GM18909 (cell line): Measurements from ENCODE around the gene H19.

Experiments used
- ATAC-seq: cut with Tn5 transposase; IDR thresholded peaks from one replicate; pipeline ENCODE4 v1.9.1; 2021; ENCODE audit warnings: mild to moderate bottlenecking; ENCODE audit not compliant: unreplicated experiment, poor library complexity

H19 gene

GRCh38 chr11:1987024-1987423 is 10.6 kb downstream of the H19 start:
- ATAC-seq: no peak

GRCh38 chr11:1983601-1983961 is 14.1 kb downstream of the H19 start:
- ATAC-seq: no peak

DNA sequence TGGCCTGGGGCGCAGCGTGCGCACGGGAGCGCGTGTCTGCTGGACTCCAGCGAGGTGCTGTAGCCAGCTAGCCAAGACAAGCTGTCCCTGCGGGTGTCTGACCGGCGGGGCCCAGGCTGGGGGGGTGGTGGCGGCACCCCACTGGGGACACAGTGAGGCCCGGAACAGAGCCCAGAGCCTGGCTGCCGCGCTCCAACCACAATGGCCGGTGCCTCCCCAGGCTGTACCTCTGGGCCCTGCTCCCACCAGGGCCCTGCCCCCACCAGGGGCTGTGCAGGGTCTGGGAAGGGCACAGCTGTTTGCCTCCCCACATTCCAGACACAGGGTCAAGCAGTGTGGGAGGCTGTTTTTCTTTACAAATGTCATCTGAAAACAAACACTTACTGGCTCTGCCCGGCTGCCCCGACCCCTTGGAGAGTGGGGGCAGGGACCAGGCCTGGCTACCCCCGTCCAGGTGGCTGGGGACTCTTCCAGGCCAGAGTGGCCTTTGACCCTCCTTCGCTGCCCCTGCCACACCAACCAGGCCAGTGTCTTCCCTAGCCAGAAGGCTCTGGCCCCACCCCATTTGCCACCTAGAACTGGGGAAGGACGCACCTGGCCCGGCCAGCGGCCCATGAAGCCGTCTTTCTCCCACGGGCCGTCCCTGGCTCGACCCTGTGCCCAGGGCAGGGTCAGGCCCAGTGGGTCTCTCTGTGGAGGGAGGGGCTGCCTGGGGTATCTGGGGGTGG is 14.6 kb downstream of the H19 start:
- no peak for ATAC-seq

DNA sequence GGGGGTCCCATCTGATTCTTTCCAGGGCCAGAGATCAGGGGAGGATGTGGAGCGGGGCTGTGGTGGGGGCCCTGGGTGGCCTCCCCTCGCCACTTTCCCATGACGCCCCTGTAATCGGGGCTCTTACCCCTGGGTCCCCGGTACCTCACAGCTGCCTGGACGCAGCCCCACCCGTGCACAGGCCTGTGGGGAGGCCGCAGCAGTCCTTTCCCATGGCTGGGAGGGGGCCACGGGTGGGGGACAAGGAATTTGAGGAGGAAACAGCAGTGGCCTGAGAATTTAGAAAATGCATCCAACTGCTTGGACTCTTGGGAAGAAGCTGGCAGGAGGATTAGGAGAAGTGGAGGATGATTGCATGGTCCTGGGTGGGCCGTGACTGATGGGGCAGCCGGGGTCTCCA is 18.0 kb downstream of the H19 start:
- no peak for ATAC-seq

- no peak for ATAC-seq
These were observed 18.7 kb downstream of the H19 start for GRCh38 chr11:1978720-1979473.

DNA sequence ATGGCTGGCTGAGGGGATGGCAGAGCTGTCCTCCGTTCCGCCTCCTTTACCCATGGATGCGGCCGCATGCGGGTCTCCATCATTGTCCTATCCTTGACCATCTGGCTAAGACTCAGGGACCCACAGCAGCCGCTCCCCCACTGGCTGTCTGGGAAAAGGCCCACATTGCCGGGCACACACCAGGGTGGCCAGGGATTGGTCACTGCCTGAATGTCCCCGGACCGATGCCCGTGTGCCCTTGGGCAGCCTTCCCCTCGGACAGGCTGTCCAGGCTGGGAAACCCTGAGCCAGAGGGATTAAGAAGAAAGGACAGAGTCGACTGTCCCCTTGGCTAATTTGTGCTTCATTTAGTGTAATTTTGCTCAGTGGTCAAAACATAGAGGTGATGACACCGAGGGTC is 22.5 kb downstream of the H19 start:
- no peak for ATAC-seq

DNA sequence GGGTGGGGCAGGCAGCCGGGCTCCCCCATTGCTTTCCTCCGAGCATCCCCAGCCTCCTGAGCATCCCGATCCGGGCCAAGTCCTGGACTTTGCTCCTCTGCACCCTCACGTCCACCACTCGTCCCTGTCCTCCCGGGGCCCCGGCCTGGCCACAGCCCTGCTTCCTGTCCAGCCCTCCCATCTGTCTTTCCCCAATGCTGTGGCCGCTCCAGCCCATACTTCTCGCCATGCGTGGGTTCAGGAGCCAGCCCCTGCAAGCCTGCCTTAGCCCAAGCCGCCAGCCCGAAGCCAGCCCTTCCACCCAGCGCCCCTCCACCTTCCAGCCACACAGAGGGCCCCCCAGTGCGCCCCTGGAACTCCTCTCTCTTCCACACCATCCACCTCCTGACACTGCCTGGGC is 26.7 kb downstream of the H19 start:
- no peak for ATAC-seq

DNA sequence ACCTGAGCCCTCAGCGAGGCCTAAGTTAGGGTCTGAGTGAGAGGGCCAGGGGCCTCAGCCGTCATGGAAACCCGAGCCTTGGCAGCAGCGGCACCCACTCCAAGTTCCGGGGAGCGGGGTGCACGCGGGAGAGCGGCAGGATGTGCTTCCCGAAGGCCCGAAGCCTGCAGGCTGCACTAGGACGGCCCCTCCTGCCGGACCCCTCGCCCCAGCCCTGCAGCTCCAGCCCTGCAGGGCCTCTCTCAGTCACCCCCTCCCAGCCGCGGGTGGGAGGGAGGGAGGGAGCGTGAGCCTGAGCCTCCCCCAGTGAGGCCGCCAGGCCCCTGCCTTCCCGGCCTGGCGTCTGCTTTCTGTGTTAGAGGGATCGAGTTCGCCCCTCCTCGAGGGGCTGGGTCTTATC is 27.9 kb downstream of the H19 start:
- no peak for ATAC-seq

- ATAC-seq: no peak
These were observed 28.6 kb downstream of the H19 start for GRCh38 chr11:1969035-1969434.

- ATAC-seq: no peak
These were observed 29.1 kb downstream of the H19 start for GRCh38 chr11:1968454-1969002.

- ATAC-seq: no peak
These were observed 29.9 kb downstream of the H19 start for GRCh38 chr11:1967641-1968225.

- no peak for ATAC-seq
These were observed 31.1 kb downstream of the H19 start for GRCh38 chr11:1966531-1966930.

DNA sequence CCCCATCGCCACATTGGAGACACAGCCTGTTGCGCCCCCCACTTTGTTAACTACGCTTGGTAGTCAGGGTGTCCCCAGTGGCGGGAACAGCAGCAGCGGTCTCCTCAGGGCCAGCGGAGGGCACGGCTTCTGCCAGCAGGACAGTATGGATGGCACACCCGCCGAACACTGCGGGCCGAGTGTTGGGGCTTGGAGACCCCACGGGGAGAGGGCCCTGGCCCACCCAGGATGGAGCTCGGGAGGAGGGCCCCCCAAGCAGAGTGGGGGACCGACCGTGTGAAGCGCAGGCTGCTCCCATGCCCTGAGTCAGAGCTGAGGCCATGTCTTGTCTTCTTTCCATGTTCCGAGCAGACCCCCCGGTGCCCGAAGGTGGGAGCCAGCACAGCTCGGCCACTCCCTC is 32.7 kb downstream of the H19 start:
- ATAC-seq: no peak

DNA sequence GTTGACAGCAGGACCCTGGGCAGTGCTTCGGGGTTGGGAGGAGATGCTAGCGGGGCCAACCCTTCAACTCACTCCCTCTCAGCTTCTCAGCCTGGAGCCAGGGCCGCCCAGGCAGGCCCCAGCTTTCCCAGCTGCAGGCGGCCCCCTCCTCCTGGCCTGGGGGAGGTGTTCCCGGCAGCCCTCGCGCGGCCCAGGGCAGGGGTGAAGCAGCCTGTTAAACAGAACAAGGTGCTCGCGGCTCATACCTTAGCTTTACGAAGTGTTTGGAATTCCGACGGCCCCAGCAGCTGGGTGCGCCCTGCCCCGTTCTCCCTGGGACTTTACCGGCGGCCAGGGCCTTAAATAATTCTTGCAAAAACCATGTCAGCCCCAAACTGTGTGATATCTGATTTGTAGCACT is 33.3 kb downstream of the H19 start:
- no peak for ATAC-seq

DNA sequence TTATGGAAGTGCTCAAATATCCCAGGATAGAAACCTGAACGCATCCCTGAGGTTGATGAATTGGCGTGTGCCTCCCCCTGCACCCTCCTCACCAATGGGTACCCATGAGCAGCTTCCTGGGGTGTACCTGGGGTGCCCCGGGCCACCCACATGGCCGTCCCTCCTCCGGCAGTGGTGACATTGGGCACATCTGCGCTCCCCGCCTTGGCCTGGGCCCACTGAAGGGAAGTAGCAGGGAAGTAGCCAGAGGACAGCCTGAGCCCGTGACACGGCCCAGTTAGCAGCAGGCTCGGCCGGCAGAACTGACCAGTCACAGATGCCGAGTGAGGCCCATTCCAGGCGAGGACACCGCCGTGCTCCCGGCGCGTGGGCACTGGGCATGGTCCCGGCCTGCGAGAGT is 33.8 kb downstream of the H19 start:
- ATAC-seq: no peak

DNA sequence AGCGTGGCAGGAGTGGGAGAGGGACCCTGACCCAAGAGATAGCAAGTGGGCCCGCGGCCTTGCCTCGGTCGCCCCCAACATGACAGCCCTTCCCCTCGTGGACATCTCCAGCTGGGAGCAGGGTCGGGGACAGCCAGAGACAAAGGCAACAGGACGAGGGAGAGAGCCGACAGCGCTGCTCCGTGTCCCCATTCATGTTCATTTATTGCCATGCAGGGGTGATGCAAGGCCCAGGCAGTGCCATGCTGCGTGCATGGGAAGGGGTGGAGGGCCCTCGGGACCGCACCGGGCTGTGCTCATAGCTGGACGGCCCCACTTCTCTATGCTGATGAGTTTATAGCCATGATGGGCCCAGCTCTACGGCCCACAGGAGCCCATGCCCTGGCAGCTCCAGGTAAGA is 37.9 kb downstream of the H19 start:
- no peak for ATAC-seq

DNA sequence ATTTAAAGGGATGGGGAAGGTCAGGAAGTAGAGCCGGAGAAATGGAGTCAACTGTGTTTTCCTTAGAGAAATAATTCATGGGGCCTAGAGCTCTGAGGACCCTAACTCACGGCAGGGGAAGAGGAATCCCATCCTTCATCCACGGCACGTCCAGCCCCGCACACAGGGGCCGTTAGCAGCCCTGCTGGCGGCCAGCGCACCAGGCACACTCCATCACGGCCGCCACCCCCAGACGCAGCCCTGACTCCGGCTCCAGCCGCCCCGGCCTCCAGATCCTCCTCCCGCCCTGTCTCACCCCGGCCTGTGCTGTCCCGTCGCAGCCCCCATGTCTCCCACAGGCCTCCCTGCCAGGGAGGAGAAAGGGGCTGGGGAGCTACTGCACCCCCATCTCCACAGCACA is 39.3 kb downstream of the H19 start:
- no peak for ATAC-seq

DNA sequence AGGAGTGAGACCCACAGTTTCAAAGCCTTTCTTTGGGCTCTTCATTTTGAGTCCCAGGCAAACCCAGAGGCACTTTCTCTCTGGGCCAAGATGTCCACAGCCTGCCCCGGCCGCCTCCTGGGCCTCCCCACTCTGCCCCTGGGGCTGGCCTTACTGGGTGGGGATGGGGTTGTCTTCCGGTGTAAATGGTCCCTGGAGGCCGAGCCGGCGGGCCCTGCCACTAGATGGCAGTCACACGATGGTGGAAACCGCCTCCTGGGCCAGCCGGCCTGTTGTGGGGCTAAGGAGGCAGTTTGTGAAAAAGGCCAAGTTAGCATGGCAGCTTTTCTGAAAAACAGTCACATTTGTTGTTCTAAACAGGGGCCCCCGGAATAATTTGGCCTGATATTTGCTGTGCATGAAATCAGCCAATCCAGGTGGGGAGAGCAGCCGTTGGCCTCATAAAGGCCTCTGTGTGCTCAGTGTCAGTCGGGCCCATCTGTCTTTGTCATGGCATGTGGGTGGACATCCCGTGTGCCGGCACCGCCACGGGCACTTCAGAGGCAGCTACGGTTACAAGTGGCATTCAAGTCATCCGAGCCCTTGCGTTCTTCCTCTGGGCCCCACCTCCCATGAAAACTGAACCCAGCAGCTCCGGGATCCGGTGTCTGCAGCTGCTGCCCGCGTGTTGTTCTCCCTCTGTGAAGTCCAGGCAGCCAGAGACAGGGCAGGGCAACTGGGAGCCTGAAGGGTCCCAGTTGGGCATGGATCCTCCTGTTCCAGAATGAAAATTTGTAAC is 44.0 kb downstream of the H19 start:
- ATAC-seq: no peak

GRCh38 chr11:1952806-1953482 is 44.7 kb downstream of the H19 start:
- no peak for ATAC-seq

- no peak for ATAC-seq
These were observed 47.7 kb downstream of the H19 start for GRCh38 chr11:1949922-1950321.
